Esophagus muscularis mucosa (tissue), 4 donors: Measurements from ENCODE around the gene ACACB. TPM values are rescaled to one million over a fixed set of nuclear protein-coding genes. Genes with fewer than 3 reads are reported as not detected.

ENCODE experiments used
- DNase-seq: peaks from one replicate; pipeline ENCODE4 v3.0.0-alpha.2; 2017; ENCODE audit errors: extremely low spot score
- H3K27ac ChIP-seq, 4 donors: fragments of 200-600 bp; sonication (generic); replicated peaks in 1 of 4; 1 replicate in 3 of 4; 2 replicates in 1 of 4; pipeline ENCODE4 v1.5.1; 2016 to 2019; ENCODE audit warnings: mild to moderate bottlenecking in 1 of 4
- H3K27me3 ChIP-seq, 4 donors: fragments of 200-600 bp; sonication (generic); one replicate each; pipeline versions ENCODE4 v1.5.1 to v1.6.0; 2016 to 2019
- H3K36me3 ChIP-seq, 4 donors: fragments of 200-600 bp; sonication (generic); one replicate each; pipeline ENCODE4 v1.5.1; 2016 to 2019
- H3K4me1 ChIP-seq, 4 donors: fragments of 200-600 bp; sonication (generic); one replicate each; pipeline ENCODE4 v1.5.1; 2016 to 2019
- H3K4me3 ChIP-seq, 4 donors: fragments of 200-600 bp; sonication (generic); 1 replicate in 2 of 4; 2 replicates in 2 of 4; pipeline ENCODE4 v1.5.1; 2016 to 2019; ENCODE audit warnings: mild to moderate bottlenecking in 4 of 4, moderate library complexity in 1 of 4
- H3K9me3 ChIP-seq, 4 donors: fragments of 200-600 bp; sonication (generic); 1 replicate in 3 of 4; 2 replicates in 1 of 4; pipeline ENCODE4 v1.5.1; 2016 to 2019
- CTCF ChIP-seq, 3 experiments: fragments of 200-600 bp in 2 of 3; fragments of 450-650 bp in 1 of 3; sonication (generic) in 2 of 3; IDR thresholded peaks; one replicate each; pipeline ENCODE4 v1.5.1; 2017 to 2019; ENCODE audit warnings: antibody characterized with exemption in 3 of 3, mild to moderate bottlenecking in 2 of 3, moderate library complexity in 1 of 3
- EP300 ChIP-seq: sonication (generic); formaldehyde crosslinking; IDR thresholded peaks from one replicate; pipeline ENCODE4 v1.6.1; 2017; ENCODE audit warnings: antibody characterized with exemption
- POLR2A ChIP-seq: fragments of 450-650 bp; IDR thresholded peaks from one replicate; pipeline ENCODE4 v1.6.1; 2017; ENCODE audit warnings: antibody characterized with exemption, moderate library complexity, mild to moderate bottlenecking, low read depth
- POLR2AphosphoS5 ChIP-seq, 2 donors: sonication (generic); formaldehyde crosslinking; IDR thresholded peaks; one replicate each; pipeline ENCODE4 v1.6.1; 2017; ENCODE audit warnings: antibody characterized with exemption in 2 of 2
- WGBS: methylation state at CpG from one replicate; pipeline ENCODE4 v1.1.5; 2018; 5-methylcytosine and 5-hydroxymethylcytosine counted together
- intact Hi-C: fragments of 100-400 bp; cut with DNase I; formaldehyde crosslinking; loops from one replicate; pipeline ENCODE4 v1.15.1; 2023
- total RNA-seq, 4 donors: library from RNA; depleted of rRNA; stranded (reverse); fragments of >200 nt; gene quantifications; one replicate each; pipeline versions ENCODE4 v1.1.0 to v1.2.1, GENCODE V29; 2016

The ACACB gene
- total RNA-seq, 4 donors from 2014 or later = 59.6 to 134 (median 108) TPM

DNA sequence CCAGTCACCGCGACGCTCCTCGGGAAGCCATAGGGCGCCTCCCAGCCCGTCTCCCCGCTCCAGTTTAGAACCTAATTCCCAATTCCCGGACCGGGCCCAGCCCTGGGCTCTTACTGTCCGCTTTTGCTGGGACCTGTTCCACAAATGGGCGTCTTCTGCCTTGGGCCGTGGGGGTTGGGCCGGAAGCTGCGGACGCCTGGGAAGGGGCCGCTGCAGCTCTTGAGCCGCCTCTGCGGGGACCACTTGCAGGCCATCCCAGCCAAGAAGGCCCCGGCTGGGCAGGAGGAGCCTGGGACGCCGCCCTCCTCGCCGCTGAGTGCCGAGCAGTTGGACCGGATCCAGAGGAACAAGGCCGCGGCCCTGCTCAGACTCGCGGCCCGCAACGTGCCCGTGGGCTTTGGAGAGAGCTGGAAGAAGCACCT, 18.2 kb upstream of the ACACB start:
- Histone ChIP-seq H3K4me3 (peak overlapping the region; percentile 70 to 95 (median 83)), H3K9me3 (no peaks in the 10 kb centered on the region), H3K27me3 (peaks cover 0 to 3% (median 0%) of the 10 kb centered on the region in 4 donors), H3K4me1 (peaks cover 22 to 43% (median 40%) of the 10 kb centered on the region in 4 donors), H3K27ac (peak overlapping the region; percentile 84 to 93 (median 90)), H3K36me3 (peaks cover 9 to 33% (median 22%) of the 10 kb centered on the region in 4 donors)
- DNase-seq = no peak
- intact Hi-C loops = no loop called here
- TF ChIP-seq EP300 (no peak), POLR2AphosphoS5 (IDR thresholded peaks at IDR 0.05) (peak; percentile 48 to 87), POLR2A (peak; percentile 15)
- 20% methylated on average over 1 of the region's 32 CpGs for WGBS

DNA sequence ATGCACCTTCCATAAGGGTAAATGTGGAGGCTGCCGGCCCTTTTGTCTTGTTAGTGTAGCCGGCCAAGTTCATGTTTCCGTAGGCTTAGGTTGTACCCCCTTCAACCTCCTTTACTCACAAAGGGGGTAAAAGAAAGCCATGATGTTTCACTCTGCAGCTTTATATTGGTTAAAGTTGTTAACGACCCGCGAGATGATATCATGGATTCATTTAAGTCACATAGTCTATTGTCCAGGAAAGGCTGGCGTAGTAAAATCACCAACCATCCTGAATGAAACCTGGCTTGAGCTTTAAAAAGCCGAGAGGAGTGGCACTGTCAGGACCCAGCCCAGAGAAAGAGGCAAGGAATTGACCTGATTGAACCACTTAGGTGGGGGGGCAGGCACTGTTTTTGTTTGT, 17.7 kb upstream of the ACACB start:
- Histone ChIP-seq H3K27ac (peak overlapping the region; percentile 84 to 93 (median 90)), H3K4me3 (peak overlapping the region; percentile 70 to 95 (median 83)), H3K4me1 (peaks cover 20 to 40% (median 37%) of the 10 kb centered on the region in 4 donors), H3K9me3 (no peaks in the 10 kb centered on the region), H3K36me3 (peaks cover 14 to 37% (median 27%) of the 10 kb centered on the region in 4 donors), H3K27me3 (peaks cover 0 to 3% (median 0%) of the 10 kb centered on the region in 4 donors)
- intact Hi-C loops = no loop called here
- no peak for TF ChIP-seq EP300
- TF ChIP-seq POLR2A = no peak
- TF ChIP-seq POLR2AphosphoS5 (IDR thresholded peaks at IDR 0.05) = no peak
- no peak for TF ChIP-seq CTCF (IDR thresholded peaks at IDR 0.05)
- DNase-seq = no peak
- 4% methylated on average over 8 of the region's 8 CpGs for WGBS

GRCh38 chr12:109099431-109100020, 16.9 kb upstream of the ACACB start:
- Histone ChIP-seq H3K4me3 (peak overlapping the region; percentile 70 to 95 (median 83)), H3K9me3 (no peaks in the 10 kb centered on the region), H3K27ac (peak overlapping the region; percentile 84 to 93 (median 90)), H3K27me3 (peaks cover 0 to 3% (median 0%) of the 10 kb centered on the region in 4 donors), H3K4me1 (peaks cover 19 to 37% (median 33%) of the 10 kb centered on the region in 4 donors), H3K36me3 (peaks cover 20 to 46% (median 36%) of the 10 kb centered on the region in 4 donors)
- DNase-seq = no peak
- TF ChIP-seq CTCF (IDR thresholded peaks at IDR 0.05) (no peak), POLR2AphosphoS5 (IDR thresholded peaks at IDR 0.05) (no peak), EP300 (no peak), POLR2A (no peak)
- intact Hi-C loops = no loop called here
- WGBS = 72% methylated on average over 12 of the region's 12 CpGs

GRCh38 chr12:109100741-109101140, 15.6 kb upstream of the ACACB start:
- TF ChIP-seq CTCF (IDR thresholded peaks at IDR 0.05) (no peak), EP300 (no peak), POLR2A (no peak), POLR2AphosphoS5 (IDR thresholded peaks at IDR 0.05) (no peak)
- Histone ChIP-seq H3K9me3 (no peaks in the 10 kb centered on the region), H3K27me3 (peaks cover 0 to 3% (median 0%) of the 10 kb centered on the region in 4 donors), H3K36me3 (peaks cover 32 to 58% (median 48%) of the 10 kb centered on the region in 4 donors), H3K4me1 (peaks cover 19 to 37% (median 33%) of the 10 kb centered on the region in 4 donors), H3K4me3 (no peak overlapping the region), H3K27ac (peak overlapping the region in 2 of 4 donors; percentile 89 to 90)
- intact Hi-C loops = no loop called here
- 85% methylated on average over 4 of the region's 4 CpGs for WGBS
- DNase-seq = no peak

GRCh38 chr12:109102491-109102890, 13.9 kb upstream of the ACACB start:
- peaks cover 44 to 74% (median 61%) of the 10 kb centered on the region in 4 donors for H3K36me3 ChIP-seq

More at GRCh38 chr12:109102491-109102890, 13.9 kb upstream of the ACACB start:
- no peak for DNase-seq
- H3K27me3 ChIP-seq = no peaks in the 10 kb centered on the region
- intact Hi-C loops = no loop called here
- TF ChIP-seq EP300 (no peak), CTCF (IDR thresholded peaks at IDR 0.05) (no peak), POLR2AphosphoS5 (IDR thresholded peaks at IDR 0.05) (no peak), POLR2A (no peak)
- H3K4me3 ChIP-seq = no peak overlapping the region
- H3K9me3 ChIP-seq = no peaks in the 10 kb centered on the region
- H3K27ac ChIP-seq = no peak overlapping the region
- peaks cover 15 to 31% (median 28%) of the 10 kb centered on the region in 4 donors for H3K4me1 ChIP-seq
- WGBS = 87% methylated on average over 3 of the region's 3 CpGs
